Measurements from ENCODE around the gene AGPS.

DNA sequence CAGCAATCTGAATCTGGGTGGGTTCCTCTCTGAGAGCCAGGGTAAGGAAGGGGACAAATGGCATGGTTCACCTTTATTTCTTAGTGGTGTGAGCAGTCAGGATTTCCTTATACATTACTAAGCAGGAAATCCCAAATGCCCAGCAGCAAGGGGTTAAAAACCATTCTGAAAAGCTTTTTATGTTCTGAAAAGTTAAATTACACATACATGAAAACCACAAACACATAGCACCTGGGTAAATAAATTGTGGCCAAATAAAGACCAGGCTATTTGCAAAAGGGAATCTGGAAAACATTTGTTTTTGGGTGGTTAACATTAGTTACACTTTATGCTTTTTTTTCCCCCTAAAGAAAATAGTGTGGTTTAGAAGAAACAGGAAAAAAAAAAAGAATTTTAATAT, 156.1 kb downstream of the AGPS start:
- TF ChIP-seq POLR2AphosphoS5 (IDR thresholded peaks at IDR 0.05; ENCODE audit: borderline replicate concordance, low read depth, low read length) (no peak), EZH2 (IDR thresholded peaks at IDR 0.05) (no peak)
